Left ventricle myocardium inferior (tissue), 1 donor: Measurements from ENCODE around the gene CLMN. TPM values are rescaled to one million over a fixed set of nuclear protein-coding genes. Genes with fewer than 3 reads are reported as not detected.
A peak's percentile ranks its signal among the peaks of the same experiment; 100 is the strongest.

Experiments used
- DNase-seq: peaks from one replicate; pipeline ENCODE4 v3.0.0-alpha.2; 2020
- H3K27ac ChIP-seq: fragments of 200-600 bp; replicated peaks from 2 replicates; pipeline ENCODE4 v1.8.0; 2021
- H3K27me3 ChIP-seq: fragments of 200-600 bp; 2 replicates; pipeline ENCODE4 v1.8.0; 2021; ENCODE audit warnings: low read depth
- H3K36me3 ChIP-seq: fragments of 200-600 bp; 2 replicates; pipeline ENCODE4 v1.8.0; 2021
- H3K4me1 ChIP-seq: fragments of 200-600 bp; 2 replicates; pipeline ENCODE4 v1.8.0; 2021
- H3K4me3 ChIP-seq: fragments of 200-600 bp; 2 replicates; pipeline ENCODE4 v1.8.0; 2021; ENCODE audit warnings: mild to moderate bottlenecking, moderate library complexity
- H3K9me3 ChIP-seq: fragments of 200-600 bp; replicated peaks from 2 replicates; pipeline ENCODE4 v1.8.0; 2021
- CTCF ChIP-seq: fragments of 200-600 bp; IDR thresholded peaks from 2 replicates; pipeline ENCODE4 v1.8.0; 2021; ENCODE audit warnings: antibody characterized with exemption, mild to moderate bottlenecking, borderline replicate concordance
- intact Hi-C: fragments of 100-400 bp; cut with micrococcal nuclease; formaldehyde crosslinking; loops from one replicate; pipeline ENCODE4 v1.11.0; 2022
- total RNA-seq: library from RNA; stranded (reverse); fragmentation: NEBNext Ultra II Directional; extraction: Animal tissue kit (Norgen Biotek cat#: 25700); gene quantifications from one replicate; pipeline ENCODE4 v1.2.1, GENCODE V29; 2021
- donor health status: DM: no; HTN: yes; CAD: no; lungs with severe emphysema.

CLMN gene
- total RNA-seq, 1 donor from 2014 or later, result 3.7 TPM

DNA sequence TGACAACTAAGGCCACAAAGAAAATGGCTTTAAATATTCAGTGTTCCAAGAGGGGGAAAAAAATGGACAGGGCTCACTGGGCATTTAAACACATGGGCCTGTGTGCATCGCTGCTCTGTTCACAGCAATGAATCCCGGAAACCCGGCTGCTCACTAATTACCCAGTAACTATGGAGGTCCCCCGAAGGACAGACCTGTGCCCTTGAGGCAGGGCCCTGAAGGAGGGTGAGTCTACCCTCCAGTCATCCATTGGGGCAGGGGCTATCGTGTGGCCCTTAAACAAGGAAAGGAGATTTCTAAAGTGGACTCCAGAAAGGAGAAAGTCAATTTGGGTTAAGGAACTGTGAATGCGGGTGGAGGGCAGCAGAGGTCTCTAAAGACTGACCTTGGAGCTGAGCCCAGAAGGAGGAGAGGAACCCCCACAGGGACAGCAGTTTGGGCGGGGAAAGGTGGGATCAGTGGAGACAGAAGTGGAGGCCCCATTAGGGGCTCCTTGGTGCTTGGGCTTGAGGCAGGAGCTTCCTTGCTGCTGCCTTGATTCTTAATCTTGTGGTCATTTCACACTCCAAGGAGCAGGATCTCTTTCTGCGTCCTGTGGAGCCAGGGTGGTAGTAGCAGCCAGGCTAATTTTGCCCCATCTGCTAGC lies 1.4 kb upstream of the CLMN start:
- intact Hi-C loops, result no loop called here
- peaks cover 4% of the 10 kb centered on the region for H3K27me3 ChIP-seq
- no peak for TF ChIP-seq CTCF
- no peak for DNase-seq
- H3K4me3 ChIP-seq, result no peak overlapping the region
- no peaks in the 10 kb centered on the region for H3K9me3 ChIP-seq
- no peaks in the 10 kb centered on the region for H3K36me3 ChIP-seq
- H3K27ac ChIP-seq, result peak overlapping the region; percentile 72
- peaks cover 34% of the 10 kb centered on the region for H3K4me1 ChIP-seq

DNA sequence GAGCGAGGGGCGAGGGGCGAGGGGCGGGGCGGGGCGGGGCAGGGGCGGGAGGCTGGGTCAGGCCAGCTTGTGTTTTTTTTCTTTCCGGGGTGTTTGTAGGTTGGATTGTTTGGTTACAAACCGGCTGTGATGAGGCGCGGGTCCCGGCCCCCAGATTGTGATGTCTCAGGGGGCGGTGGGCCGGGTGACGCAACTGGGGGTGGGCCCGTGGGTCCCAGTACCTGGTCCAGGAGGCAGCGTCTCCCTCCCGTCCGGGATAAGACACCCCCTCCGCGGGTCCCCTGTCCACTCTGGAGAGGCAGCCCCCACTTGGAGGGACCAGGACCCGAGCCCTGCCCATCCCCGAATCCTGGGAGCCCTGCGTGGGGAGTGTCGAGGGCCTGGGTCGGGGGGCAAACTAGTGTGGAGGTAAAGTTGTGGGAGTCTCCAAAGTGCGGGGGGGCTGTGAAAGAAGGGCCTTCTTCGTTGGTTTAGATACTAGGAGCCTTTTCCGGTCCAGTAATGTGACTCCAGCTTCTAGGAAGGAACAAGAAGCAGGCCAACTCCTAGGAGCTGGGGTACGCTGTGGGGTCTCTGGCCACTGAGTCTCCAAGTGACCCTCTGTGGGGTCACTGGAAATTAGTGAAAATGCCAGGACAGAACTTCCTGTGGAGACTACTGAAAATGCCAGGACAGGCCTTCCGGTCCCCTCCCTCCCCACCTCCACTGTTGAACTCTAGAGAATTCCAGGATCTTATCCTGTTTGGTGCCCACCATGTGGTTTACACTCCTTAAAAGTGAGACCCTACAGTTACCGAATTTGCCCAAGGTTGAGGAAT lies 579 bp upstream of the CLMN start:
- Histone ChIP-seq H3K27me3 (peaks cover 4% of the 10 kb centered on the region), H3K4me1 (peaks cover 37% of the 10 kb centered on the region), H3K4me3 (peak overlapping the region; percentile 96), H3K27ac (peak overlapping the region; percentile 72), H3K9me3 (no peaks in the 10 kb centered on the region), H3K36me3 (no peaks in the 10 kb centered on the region)
- intact Hi-C loops, result no loop called here
- peak; percentile 34 for DNase-seq
- TF ChIP-seq CTCF, result no peak

DNA sequence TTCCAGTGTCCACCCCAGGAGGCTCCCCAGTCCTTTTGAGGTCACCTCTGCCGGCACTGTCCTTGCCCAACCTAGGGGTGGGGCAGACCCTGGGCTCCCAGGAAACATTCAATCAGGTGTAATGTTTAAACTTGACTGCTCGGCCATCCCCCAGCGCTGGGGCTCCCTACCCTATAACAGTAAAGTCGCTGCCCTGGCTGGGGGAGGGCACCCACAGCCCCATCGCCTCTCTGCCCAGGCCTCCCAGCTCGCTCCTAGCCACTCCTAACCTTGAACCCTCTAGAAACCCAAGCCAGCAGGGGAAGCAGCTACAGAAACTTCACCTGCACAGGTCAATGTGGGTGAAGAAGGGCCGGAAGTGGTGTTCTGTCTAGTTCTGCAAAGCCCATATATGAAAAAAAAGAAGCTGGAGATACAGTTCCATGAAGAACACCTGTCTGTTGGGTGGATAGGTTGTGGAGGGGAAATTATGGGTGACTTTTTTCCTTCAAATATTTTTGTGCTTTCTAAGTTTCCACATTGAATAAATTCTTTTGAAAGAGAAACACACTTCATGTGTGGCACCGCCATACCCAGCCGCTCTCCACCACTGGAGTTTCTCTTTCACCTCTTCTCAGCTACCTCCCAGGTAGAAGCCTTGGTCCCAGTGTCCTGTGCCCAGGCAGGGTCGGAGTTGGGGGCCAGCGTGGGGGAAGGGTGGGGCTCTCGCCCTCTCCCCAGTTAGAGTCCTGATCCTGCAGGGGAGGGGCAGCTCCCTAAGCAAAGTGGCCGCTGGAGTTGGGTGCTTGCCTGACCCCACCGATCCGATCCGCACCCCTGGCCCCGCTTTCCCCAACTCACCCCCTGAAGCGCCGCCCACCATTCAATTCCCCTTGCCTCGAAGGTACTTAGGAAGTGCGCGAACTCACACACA lies 1.1 kb downstream of the CLMN start:
- Histone ChIP-seq H3K4me3 (peak overlapping the region; percentile 96), H3K27ac (peak overlapping the region; percentile 86), H3K9me3 (no peaks in the 10 kb centered on the region), H3K4me1 (peaks cover 53% of the 10 kb centered on the region), H3K27me3 (peaks cover 4% of the 10 kb centered on the region), H3K36me3 (no peaks in the 10 kb centered on the region)
- intact Hi-C loops, result no loop called here
- TF ChIP-seq CTCF, result no peak
- no peak for DNase-seq

GRCh38 chr14:95317817-95318343 lies 1.8 kb downstream of the CLMN start:
- TF ChIP-seq CTCF, result no peak
- Histone ChIP-seq H3K27ac (peak overlapping the region; percentile 86), H3K36me3 (no peaks in the 10 kb centered on the region), H3K4me1 (peaks cover 61% of the 10 kb centered on the region), H3K4me3 (peak overlapping the region; percentile 96), H3K9me3 (no peaks in the 10 kb centered on the region), H3K27me3 (peaks cover 4% of the 10 kb centered on the region)
- intact Hi-C loops, result no loop called here
- DNase-seq, result no peak

DNA sequence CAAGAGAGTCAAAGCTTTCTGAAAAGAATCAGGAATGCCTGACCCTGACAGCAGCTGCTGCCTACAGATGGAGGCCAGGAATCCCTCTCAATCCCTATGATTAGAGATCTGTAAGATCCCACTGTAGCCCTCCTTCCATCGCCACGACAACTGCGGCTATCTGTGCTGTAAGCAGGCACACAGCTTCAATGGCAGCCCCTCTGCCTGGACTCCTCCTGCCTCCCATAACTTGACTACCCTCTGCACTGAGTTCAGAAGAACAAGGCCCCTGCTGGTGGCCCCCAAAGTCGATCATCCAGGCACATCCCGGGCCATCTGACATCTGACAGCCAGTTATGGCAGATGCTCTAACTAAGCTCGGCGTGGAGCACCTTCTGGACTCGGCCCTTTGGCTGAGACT lies 2.9 kb downstream of the CLMN start:
- no peak for DNase-seq
- H3K4me1 ChIP-seq, result peaks cover 72% of the 10 kb centered on the region
- no peaks in the 10 kb centered on the region for H3K36me3 ChIP-seq
- TF ChIP-seq CTCF, result no peak
- H3K27me3 ChIP-seq, result peaks cover 4% of the 10 kb centered on the region
- H3K9me3 ChIP-seq, result no peaks in the 10 kb centered on the region
- intact Hi-C loops, result no loop called here
- peak overlapping the region; percentile 86 for H3K27ac ChIP-seq
- peak overlapping the region; percentile 96 for H3K4me3 ChIP-seq
